K562 (cell line): ENCODE data around the gene MMP17. TPM values are rescaled to one million over a fixed set of nuclear protein-coding genes. Genes with fewer than 3 reads are reported as not detected.

ENCODE experiments used
- ATF7 ChIP-seq: fragments of 450-650 bp; IDR thresholded peaks from 2 replicates; pipeline ENCODE4 v1.7.1; 2014; ENCODE audit warnings: mild to moderate bottlenecking, moderate library complexity
- E2F1 ChIP-seq: sonication (generic); formaldehyde crosslinking; IDR thresholded peaks from 2 replicates; pipeline ENCODE4 v1.8.1; 2023; ENCODE audit warnings: mild to moderate bottlenecking, missing genetic modification reagents, moderate library complexity
- E2F3 ChIP-seq: fragments of 250-450 bp; sonication (Bioruptor Pico); IDR thresholded peaks from 2 replicates; pipeline ENCODE4 v1.4.0; 2020; ENCODE audit warnings: mild to moderate bottlenecking
- EGR1 ChIP-seq: fragments of 450-650 bp; conservative IDR thresholded peaks from 2 replicates; pipeline ENCODE4 v1.6.1; 2017; ENCODE audit warnings: mild to moderate bottlenecking
- ESRRA ChIP-seq: fragments of 450-650 bp; IDR thresholded peaks from 2 replicates; pipeline ENCODE4 v1.6.1; 2014; ENCODE audit warnings: low read depth, mild to moderate bottlenecking, moderate library complexity, borderline replicate concordance
- FOXK2 ChIP-seq, 2 experiments: fragments of 450-650 bp; IDR thresholded peaks in 1 of 2; conservative IDR thresholded peaks in 1 of 2; 2 replicates each; pipeline ENCODE4 v1.6.1; 2016; ENCODE audit warnings: low read depth in 2 of 2, mild to moderate bottlenecking in 1 of 2
- GABPB1 ChIP-seq: sonication (generic); formaldehyde crosslinking; IDR thresholded peaks from 2 replicates; pipeline ENCODE4 v1.8.0; 2022; ENCODE audit warnings: mild to moderate bottlenecking, missing genetic modification reagents
- KDM4B ChIP-seq, 2 experiments: fragments of 450-650 bp in 1 of 2; sonication (generic) in 1 of 2; IDR thresholded peaks; 2 replicates each; pipeline ENCODE4 v1.6.1; 2016 to 2017; ENCODE audit warnings: borderline replicate concordance in 2 of 2, antibody characterized with exemption in 1 of 2, low read depth in 1 of 2, mild to moderate bottlenecking in 1 of 2
- MLLT1 ChIP-seq, 2 experiments: fragments of 450-650 bp; IDR thresholded peaks; 2 replicates each; pipeline ENCODE4 v1.6.1; 2016
- MNT ChIP-seq, 2 experiments: fragments of 450-650 bp; conservative IDR thresholded peaks; 2 replicates each; pipeline ENCODE4 v1.6.1; 2017; ENCODE audit warnings: mild to moderate bottlenecking in 2 of 2, moderate library complexity in 2 of 2
- MTF1 ChIP-seq: fragments of 250-450 bp; sonication (Bioruptor Pico); IDR thresholded peaks from 2 replicates; pipeline ENCODE4 v1.9.0; 2021; ENCODE audit warnings: moderate library complexity, mild to moderate bottlenecking, inconsistent platforms, borderline replicate concordance
- TCF15 ChIP-seq: fragments of 250-450 bp; sonication (Bioruptor Pico); IDR thresholded peaks from 2 replicates; pipeline ENCODE4 v1.8.0; 2022; ENCODE audit warnings: moderate library complexity, mild to moderate bottlenecking, inconsistent platforms
- THAP12 ChIP-seq: fragments of 250-450 bp; sonication (Bioruptor Pico); IDR thresholded peaks from 2 replicates; pipeline ENCODE4 v1.9.0; 2021; ENCODE audit warnings: mild to moderate bottlenecking, inconsistent platforms
- UBTF ChIP-seq, 2 experiments: IDR thresholded peaks; 2 replicates each; pipeline ENCODE4 v1.6.1; 2012; ENCODE audit warnings: improper control_type of control experiment in 2 of 2, low read depth in 2 of 2, low read length in 2 of 2, borderline replicate concordance in 1 of 2
- ZFX ChIP-seq: sonication (generic); formaldehyde crosslinking; IDR thresholded peaks from 2 replicates; pipeline ENCODE4 v1.8.0; 2022; ENCODE audit warnings: mild to moderate bottlenecking, missing genetic modification reagents, moderate library complexity
- ZNF561 ChIP-seq: fragments of 450-650 bp; formaldehyde crosslinking; conservative IDR thresholded peaks from 2 replicates; pipeline ENCODE4 v1.4.0; 2020; ENCODE audit warnings: mild to moderate bottlenecking, moderate library complexity
- polyA plus RNA-seq, 8 experiments: library from polyadenylated mRNA; depleted of rRNA in 4 of 8; stranded (reverse) in 5 of 8; unstranded in 3 of 8; fragments of >200 nt; fragmentation: Nextera tagmentation in 2 of 8; fragmentation: Illumina TruSeq in 1 of 8; extraction: Ambion mirVana in 2 of 8; extraction: Trizol in 1 of 8; gene quantifications; 2 replicates each; pipeline versions ENCODE4 v1.2.1 to v1.2.3, GENCODE V29; 2011 to 2014; ENCODE audit warnings: inconsistent platforms in 1 of 8, missing spikeins in 1 of 8
- total RNA-seq, 7 experiments: library from RNA; depleted of rRNA in 6 of 7; stranded (reverse); fragments of >200 nt in 6 of 7; fragmentation: Illumina TruSeq in 2 of 7; extraction: Trizol in 2 of 7; gene quantifications; 2 replicates each; pipeline versions ENCODE4 v1.2.1 to v1.2.3, GENCODE V29; 2011 to 2021; ENCODE audit warnings: low replicate concordance in 1 of 7

Gene MMP17
- total and polyA plus RNA-seq, 9 of the 15 experiments (the other 6 are each of a cell fraction or from before 2014, with no cell fraction given): 1.1 to 21.2 (median 17.1) TPM; not detected in 2

GRCh38 chr12:131830335-131830913, 2.2 kb downstream of the MMP17 start (continued):
- no peak for TF ChIP-seq ESRRA
- peak in 1 of 2 experiments; percentile 38; a peak in 1 of 4 replicates for TF ChIP-seq MNT (conservative IDR thresholded peaks at IDR 0.05)
- TF ChIP-seq THAP12 (CRISPR knock-in tag): 0 out of 2 replicates have a peak, but pooled peaks have one; percentile 22
- peak; percentile 96 to 98; a peak in 3 of 4 replicates for TF ChIP-seq UBTF (IDR thresholded peaks at IDR 0.05; ENCODE audit: borderline replicate concordance in 1 of 2, low read depth in 2 of 2, low read length in 2 of 2)
- peak; percentile 82 for TF ChIP-seq GABPB1 (CRISPR knock-in tag)
- TF ChIP-seq FOXK2 (conservative IDR thresholded peaks at IDR 0.05 in 1 of 2, IDR thresholded peaks at IDR 0.05 in 1 of 2; ENCODE audit: low read depth in 2 of 2): no peak
- peak; percentile 81 for TF ChIP-seq ZFX (CRISPR knock-in tag)
- TF ChIP-seq MLLT1 (IDR thresholded peaks at IDR 0.05): no peak
- no peak for TF ChIP-seq TCF15
- no peak for TF ChIP-seq E2F3 (CRISPR knock-in tag)
- TF ChIP-seq ATF7: peak; percentile 37; the same call in 1 of the 2 replicates
- TF ChIP-seq ZNF561: no peak
- TF ChIP-seq MTF1 (CRISPR knock-in tag): no peak
- TF ChIP-seq KDM4B (IDR thresholded peaks at IDR 0.05; ENCODE audit: borderline replicate concordance in 2 of 2, low read depth in 1 of 2): no peak
- peak; percentile 37; the same call in 1 of the 2 replicates for TF ChIP-seq EGR1
- TF ChIP-seq E2F1 (CRISPR knock-in tag): no peak; the same call in 1 of the 2 replicates
